HG03139 (cell line): ENCODE results near the gene HMG20B.
A peak's percentile ranks its signal among the peaks of the same experiment; 100 is the strongest.

Source experiments
- ATAC-seq: cut with Tn5 transposase; IDR thresholded peaks from one replicate; pipeline ENCODE4 v1.9.1; 2021; ENCODE audit not compliant: unreplicated experiment

HMG20B gene

DNA sequence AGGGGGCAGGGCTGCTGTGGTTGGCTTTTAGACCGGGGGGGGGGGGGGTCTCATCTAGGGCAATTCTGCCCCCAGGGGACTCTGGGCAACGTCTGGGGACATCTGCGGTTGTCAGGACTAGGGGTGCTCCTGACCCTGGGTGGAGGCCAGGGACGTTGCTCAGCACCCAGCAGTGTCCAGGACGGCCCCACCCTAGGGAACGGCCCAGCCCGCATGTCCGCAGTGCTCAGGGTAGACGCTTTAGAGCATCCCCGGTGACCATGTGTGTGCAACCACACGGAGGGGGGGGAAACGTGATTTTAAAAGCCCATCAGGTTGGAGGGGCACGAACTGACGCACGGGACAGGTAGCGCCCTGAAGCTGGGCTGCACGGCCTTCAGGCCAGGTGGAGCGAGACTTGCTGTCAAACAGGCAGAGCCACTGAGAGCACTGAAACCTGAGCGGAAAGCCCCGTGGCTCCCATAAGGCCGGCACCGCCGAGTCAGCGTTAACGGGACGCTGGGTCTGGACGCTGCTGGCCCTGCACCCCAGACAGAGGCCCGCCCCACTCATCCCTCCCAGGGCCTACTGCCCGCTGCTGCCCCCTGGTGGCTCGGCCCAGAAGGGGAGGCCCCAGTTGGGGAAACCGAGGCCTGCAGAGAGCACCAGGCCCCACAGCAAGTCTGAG, 45.5 kb downstream of the HMG20B start:
- no peak for ATAC-seq

- no peak for ATAC-seq
Measured at GRCh38 chr19:3618811-3619630, 46.3 kb downstream of the HMG20B start.

GRCh38 chr19:3619631-3620012, 46.9 kb downstream of the HMG20B start:
- no peak for ATAC-seq

GRCh38 chr19:3620145-3620816, 47.5 kb downstream of the HMG20B start:
- ATAC-seq = no peak

DNA sequence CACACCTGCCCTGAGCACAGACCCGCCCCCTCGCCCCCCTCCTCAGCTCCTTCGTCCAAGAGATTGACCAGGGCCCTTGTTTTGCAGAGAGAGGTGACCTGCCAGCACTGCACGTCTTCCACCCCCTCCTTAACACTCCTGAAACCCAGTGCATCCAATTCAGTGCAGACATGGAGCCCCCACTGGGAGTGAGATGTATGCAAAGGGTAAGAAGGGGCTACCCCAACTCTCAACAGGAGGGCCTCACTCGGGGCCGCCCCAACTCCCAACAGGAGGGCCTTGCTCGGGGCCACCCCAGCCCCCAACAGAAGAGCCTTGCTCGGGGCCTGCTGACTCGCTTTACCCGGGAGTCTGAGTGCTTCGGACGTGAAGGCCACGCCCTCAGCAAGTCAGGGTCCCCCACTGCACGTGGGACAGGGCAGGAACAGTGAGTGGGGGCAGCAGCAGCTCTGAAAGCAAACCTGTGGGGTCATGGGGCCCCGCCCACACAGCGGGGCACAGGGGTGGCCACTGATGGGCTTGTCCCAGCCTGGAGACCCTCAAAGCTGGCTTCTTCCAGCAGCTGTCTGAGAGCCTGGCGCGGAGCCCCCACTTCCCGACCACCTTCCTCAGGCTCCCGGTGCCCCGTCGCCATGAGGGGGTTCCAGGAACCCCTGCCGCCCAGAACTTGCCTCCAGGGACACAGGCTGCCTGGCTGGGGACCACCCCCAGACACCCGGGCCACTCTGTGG, 48.2 kb downstream of the HMG20B start:
- no peak for ATAC-seq

GRCh38 chr19:3621689-3622088, 48.9 kb downstream of the HMG20B start:
- no peak for ATAC-seq

DNA sequence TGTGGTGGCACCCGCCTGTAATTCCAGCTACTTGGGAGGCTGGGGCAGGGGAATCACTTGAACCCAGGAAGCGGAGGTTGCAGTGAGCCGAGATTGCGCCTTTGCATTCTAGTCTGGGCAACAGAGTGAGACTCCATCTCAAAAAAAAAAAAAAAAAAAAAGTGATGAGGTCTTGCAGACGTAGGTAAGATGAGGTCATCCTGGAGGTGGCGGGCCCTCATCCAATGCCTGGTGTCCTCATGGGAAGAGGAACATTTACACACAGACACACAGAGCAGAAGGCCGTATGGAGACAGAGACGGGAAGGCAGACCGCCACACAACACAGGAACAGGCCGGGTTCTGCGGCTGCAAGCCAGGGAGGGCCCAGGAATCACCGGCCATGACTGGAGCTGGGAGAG, 49.5 kb downstream of the HMG20B start:
- no peak for ATAC-seq

DNA sequence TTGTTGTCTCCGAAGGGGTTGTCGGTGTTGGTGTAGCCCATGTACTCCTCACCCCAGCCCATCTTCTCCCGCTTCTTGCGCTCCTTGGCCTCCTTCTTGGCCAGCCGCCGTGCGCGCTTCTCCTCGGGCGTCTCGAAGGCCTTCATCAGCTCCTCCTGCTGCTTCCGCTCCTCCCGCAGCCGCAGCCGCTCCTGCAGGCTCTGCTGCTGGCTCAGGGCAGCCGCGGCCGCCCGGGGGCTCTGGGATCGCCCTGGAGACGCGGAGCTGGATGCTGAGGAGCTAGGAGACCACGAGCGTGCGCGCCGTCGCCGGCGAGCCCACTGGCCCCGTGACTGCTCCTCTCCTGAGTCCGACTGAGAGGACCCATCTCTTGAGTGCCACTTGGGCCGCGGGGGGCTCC, 51.0 kb downstream of the HMG20B start:
- ATAC-seq = no peak

DNA sequence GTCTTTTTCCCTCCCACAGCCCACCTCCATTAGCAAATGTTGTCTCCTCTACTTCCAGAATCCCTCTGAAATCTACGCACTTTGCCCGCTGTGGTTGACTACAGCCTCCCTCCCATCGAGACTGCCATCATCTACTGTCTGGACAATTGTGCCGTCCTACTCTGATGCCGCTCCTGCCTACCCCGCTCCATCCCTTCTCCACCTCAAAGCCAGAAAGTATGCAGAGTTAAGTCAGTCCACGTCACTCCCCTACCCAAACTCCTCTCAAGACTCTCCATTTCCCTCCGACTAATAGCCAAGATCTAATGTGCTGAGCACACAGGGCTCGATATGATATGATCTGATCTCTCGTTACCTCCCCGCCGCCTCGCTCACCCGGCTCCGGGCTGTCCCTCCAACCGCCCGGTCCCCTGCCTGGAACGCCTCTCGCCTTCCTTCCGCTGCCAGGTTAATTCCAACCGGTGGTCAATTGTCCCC, 53.3 kb downstream of the HMG20B start:
- ATAC-seq = no peak

DNA sequence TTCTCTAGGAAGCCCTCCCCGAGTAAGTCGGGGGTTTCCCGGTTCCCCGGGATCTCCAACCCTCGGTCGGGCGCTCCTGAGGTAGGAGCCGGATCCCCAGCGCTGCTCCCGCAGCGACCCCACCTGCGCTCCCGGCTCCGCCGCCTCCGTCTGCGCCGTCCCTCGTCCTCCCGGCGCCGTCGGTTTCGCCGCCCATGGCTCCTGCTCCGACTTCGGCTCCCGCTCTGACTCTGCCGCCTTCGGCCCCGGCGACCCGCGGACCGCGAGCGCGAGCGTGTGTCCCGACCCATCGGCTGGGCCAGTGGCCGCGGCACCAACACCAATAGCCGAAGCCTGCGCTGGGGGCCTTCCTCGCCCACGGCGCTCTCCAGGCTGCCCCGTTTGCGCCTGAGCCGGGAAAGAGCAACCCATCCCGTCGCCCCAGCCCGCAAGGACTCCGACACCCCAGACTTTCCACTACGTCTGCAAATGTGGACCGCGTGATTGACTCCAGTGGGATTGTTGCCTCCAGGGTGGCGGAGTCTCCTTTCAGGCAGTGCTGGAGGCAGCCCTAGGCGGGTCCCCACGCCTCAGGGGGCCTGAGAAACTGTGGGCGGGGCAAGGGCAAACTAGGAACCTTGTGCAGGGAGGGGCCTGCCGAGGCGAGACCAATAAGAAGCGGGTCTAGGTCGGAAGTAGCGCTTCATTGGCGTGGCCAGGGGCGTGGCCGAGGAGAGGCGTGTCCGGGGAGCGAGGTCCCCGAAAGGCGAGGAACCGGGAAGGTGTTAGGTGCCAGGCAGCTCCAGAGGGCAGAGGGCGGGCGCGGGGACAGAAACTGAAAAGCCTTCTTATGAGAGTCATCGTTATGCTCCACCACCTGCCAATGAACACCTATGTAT, 54.0 kb downstream of the HMG20B start, which contains the start of gene CACTIN:
Gene CACTIN, minus strand, starts transcription at position 318 of the 878 bp plus-strand sequence. Its CDS starts 28 bp downstream, at position 290.
- peak; percentile 82 for ATAC-seq

DNA sequence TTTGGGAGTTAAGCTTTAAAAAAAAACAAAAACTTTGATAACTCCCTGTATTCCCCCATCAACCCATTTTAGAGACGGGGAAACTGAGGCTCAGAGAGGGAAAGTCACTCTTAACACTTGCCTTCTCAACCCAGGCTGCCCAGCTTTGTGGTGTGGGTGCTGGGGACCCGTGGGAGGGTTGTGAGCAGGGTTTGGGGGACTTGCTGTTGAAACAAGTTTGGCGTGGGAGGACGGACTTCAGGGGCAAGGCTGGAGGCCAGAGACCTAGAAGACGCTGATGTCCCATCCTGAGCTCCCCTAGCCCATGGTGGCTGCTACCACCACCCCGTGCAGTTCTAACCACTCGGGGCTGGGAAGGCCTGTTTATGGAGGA, 54.6 kb downstream of the HMG20B start:
- ATAC-seq = no peak
